Measurements from ENCODE around the gene ASL. TPM values are rescaled to one million over a fixed set of nuclear protein-coding genes. Genes with fewer than 3 reads are reported as not detected.
A peak's percentile ranks its signal among the peaks of the same experiment; 100 is the strongest.
"Not testable (repeated sequence)": the region's sequence is repeated elsewhere in the genome, so short reads cannot be mapped to it uniquely, and the experiment has no call there.

Gene ASL
- total RNA-seq, 4 donors from 2014 or later: 7.2 to 63.2 (median 22.4) TPM

DNA sequence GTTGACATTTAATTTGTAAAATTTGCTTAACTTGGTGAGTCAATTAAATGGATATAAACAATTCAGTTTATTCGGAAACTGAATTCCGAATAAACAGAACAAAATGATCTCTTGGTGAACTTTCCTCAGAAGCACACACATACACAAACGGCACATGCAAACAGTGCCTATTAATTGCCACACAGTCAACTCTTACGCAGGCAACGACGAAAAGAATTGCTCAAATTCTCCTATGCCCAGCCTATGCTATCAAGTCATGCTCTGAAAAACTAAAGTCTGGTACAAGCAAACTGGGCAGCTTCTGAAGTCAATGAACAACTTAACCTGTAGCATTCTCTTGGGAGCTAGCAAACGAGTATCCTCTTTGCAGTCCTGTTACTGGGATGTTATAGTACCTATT lies 38.8 kb upstream of the ASL start:
- Histone ChIP-seq H3K4me3 (no peak overlapping the region), H3K27me3 (no peaks in the 10 kb centered on the region), H3K27ac (no peak overlapping the region), H3K9me3 (no peaks in the 10 kb centered on the region), H3K4me1 (no peaks in the 10 kb centered on the region), H3K36me3 (no peaks in the 10 kb centered on the region)
- intact Hi-C loops (cut with DNase I; ENCODE audit: low total_unique reads): no loop called here
- TF ChIP-seq, protein P1, sequence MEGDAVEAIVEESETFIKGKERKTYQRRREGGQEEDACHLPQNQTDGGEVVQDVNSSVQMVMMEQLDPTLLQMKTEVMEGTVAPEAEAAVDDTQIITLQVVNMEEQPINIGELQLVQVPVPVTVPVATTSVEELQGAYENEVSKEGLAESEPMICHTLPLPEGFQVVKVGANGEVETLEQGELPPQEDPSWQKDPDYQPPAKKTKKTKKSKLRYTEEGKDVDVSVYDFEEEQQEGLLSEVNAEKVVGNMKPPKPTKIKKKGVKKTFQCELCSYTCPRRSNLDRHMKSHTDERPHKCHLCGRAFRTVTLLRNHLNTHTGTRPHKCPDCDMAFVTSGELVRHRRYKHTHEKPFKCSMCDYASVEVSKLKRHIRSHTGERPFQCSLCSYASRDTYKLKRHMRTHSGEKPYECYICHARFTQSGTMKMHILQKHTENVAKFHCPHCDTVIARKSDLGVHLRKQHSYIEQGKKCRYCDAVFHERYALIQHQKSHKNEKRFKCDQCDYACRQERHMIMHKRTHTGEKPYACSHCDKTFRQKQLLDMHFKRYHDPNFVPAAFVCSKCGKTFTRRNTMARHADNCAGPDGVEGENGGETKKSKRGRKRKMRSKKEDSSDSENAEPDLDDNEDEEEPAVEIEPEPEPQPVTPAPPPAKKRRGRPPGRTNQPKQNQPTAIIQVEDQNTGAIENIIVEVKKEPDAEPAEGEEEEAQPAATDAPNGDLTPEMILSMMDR (IDR thresholded peaks at IDR 0.05): no peak
- no peak for TF ChIP-seq POLR2A (IDR thresholded peaks at IDR 0.05)
- DNase-seq: no peak

DNA sequence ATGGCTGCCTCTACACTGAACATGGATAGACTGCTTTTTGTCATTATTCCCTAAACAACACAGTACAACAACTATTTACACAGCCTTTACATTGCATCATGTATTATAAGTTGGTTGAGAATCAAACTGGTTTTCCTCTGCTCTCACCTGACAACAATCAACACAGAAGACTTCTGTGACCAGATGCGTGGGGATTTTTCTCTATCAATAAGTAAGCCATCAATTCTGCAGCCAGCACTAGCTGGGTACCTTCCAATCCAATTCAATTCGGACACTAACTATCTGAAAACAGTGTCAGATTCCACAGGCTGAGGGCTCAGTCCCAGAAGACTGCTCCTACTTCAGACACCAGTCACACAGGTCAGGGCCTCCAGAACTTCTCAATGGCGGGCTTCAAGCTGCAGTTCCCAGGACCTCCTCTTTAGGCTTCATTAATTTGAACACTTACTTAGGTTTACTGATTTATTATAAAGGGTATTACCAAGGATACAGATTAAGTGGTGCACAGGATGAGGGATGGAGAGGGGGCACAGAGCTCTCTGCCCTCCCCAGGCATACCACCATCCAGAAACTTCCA lies 36.4 kb upstream of the ASL start:
- H3K36me3 ChIP-seq: no peaks in the 10 kb centered on the region
- no peaks in the 10 kb centered on the region for H3K27me3 ChIP-seq
- H3K27ac ChIP-seq: no peak overlapping the region
- H3K4me1 ChIP-seq: no peaks in the 10 kb centered on the region
- TF ChIP-seq, protein P1 (IDR thresholded peaks at IDR 0.05): no peak
- no peak for TF ChIP-seq POLR2A (IDR thresholded peaks at IDR 0.05)
- no peaks in the 10 kb centered on the region for H3K9me3 ChIP-seq
- no peak for DNase-seq
- intact Hi-C loops (cut with DNase I; ENCODE audit: low total_unique reads): no loop called here
- no peak overlapping the region for H3K4me3 ChIP-seq

DNA sequence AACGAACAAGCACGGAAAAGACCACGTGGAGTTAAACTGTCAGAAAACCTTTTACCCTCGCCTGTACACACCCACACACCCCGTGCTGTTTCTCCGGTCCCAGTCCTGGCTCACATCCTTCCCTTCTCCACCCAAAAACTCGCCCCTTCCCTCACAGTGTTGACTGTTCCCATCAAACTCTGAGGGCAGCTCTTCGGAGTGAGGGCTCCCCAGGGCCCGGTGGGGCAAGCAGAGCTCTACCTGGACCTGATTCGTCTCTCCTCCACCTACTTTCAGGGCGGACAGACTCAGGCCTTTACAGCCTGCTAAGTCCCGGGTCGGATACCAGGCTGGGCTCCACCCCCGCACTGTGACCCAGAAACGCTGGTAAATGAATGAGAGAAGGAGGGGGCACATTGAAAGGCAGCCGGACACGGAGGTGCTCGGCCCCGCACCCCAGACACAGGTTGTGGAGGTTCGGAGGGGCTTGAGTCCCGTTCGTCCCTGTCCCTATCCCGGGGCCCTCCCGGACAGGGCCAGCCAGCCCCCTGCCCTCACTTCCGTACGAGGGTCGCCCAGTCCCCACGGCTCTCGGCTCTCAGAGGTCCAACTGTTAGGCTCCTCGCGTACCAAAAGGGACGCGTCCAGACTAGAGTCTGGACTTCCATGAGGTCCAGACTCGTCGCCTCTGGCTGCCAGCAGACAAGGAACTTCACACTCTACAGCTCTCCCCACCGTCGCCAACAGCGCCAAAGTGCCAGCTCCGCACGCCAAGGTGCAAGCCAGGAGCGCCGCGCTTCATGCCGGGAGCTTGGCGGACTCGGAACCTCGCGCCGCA lies 31.7 kb upstream of the ASL start:
- Histone ChIP-seq H3K9me3 (no peaks in the 10 kb centered on the region), H3K27ac (no peak overlapping the region)

DNA sequence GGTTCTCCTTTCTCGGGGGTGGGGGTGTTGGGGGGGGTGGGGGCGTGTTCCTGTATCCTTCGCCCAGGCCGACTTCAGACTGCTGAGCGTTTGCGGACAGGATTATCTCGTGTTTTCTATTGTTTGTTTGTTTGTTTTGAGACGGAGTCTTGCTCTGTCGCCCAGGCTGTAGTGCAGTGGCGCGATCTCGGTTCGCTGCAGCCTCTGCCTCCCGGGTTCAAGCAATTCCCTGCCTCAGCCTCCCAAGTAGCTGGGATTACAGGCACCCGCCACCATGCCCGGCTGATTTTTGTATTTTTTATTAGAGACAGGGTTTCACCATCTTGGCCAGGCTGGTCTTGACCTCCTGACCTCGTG lies 31.1 kb upstream of the ASL start:
- H3K36me3 ChIP-seq; intact Hi-C loops (cut with DNase I; ENCODE audit: low total_unique reads); H3K9me3 ChIP-seq; H3K4me1 ChIP-seq; DNase-seq; H3K27ac ChIP-seq; H3K27me3 ChIP-seq: not testable (repeated sequence)
- H3K4me3 ChIP-seq: peak overlapping the region; percentile 35 to 37

More for the DNA sequence above, 31.7 kb upstream of the ASL start:
- Histone ChIP-seq H3K27me3 (no peaks in the 10 kb centered on the region), H3K36me3 (no peaks in the 10 kb centered on the region), H3K4me3 (peak overlapping the region; percentile 35 to 37), H3K4me1 (no peaks in the 10 kb centered on the region)
- intact Hi-C loops (cut with DNase I; ENCODE audit: low total_unique reads): no loop called here
- DNase-seq: peak; percentile 23 to 29
- TF ChIP-seq, protein P1 (IDR thresholded peaks at IDR 0.05): no peak
- no peak for TF ChIP-seq POLR2A (IDR thresholded peaks at IDR 0.05)

DNA sequence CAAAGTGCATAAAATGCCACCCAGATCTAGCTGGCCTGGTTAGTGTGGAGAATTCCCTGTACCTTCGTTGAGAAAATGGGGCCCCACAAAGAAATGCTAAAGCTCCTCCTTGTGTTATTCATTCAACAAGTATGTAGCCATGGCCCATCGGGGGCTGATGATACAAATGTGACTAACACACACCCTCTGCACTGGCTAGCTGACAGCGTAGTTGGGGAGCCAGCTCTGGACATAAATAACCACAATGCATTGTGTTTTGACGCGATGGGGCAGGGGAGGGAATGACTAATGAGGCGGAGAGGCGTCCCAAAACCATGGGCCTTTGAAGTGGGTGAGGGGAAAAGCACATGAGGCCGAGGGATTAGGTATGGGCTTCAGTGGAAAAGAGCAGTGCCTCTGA lies 28.2 kb upstream of the ASL start:
- H3K4me1 ChIP-seq: no peaks in the 10 kb centered on the region
- TF ChIP-seq, protein P1 (IDR thresholded peaks at IDR 0.05): no peak
- TF ChIP-seq POLR2A (IDR thresholded peaks at IDR 0.05): no peak
- no peaks in the 10 kb centered on the region for H3K36me3 ChIP-seq
- intact Hi-C loops (cut with DNase I; ENCODE audit: low total_unique reads): no loop called here
- no peaks in the 10 kb centered on the region for H3K27me3 ChIP-seq
- H3K9me3 ChIP-seq: no peaks in the 10 kb centered on the region
- DNase-seq: no peak
- H3K4me3 ChIP-seq: no peak overlapping the region
- no peak overlapping the region for H3K27ac ChIP-seq

DNA sequence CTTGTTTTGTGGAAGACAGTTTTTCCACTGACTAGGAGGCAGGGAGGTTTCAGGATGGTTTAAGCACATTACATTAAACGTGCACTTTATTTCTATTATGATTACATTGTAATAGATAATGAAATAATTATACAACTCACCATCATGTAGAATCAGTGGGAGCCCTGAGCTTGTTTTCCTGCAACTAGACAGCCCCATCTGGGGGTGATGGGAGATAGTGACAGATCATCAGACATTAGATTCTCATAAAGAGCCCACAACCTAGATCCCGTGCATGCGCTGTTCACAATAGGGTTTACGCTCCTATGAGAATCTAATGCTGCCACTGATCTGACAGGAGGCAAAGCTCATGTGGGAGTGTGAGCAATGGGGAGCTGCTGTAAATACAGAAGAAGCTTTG lies 25.7 kb upstream of the ASL start:
- DNase-seq; intact Hi-C loops (cut with DNase I; ENCODE audit: low total_unique reads); H3K4me3 ChIP-seq; H3K4me1 ChIP-seq; H3K36me3 ChIP-seq; H3K9me3 ChIP-seq; H3K27me3 ChIP-seq; H3K27ac ChIP-seq: not testable (repeated sequence)

Measured in uterus (tissue), 4 donors.